ENCODE results near the gene PIK3R1.

PIK3R1 gene

DNA sequence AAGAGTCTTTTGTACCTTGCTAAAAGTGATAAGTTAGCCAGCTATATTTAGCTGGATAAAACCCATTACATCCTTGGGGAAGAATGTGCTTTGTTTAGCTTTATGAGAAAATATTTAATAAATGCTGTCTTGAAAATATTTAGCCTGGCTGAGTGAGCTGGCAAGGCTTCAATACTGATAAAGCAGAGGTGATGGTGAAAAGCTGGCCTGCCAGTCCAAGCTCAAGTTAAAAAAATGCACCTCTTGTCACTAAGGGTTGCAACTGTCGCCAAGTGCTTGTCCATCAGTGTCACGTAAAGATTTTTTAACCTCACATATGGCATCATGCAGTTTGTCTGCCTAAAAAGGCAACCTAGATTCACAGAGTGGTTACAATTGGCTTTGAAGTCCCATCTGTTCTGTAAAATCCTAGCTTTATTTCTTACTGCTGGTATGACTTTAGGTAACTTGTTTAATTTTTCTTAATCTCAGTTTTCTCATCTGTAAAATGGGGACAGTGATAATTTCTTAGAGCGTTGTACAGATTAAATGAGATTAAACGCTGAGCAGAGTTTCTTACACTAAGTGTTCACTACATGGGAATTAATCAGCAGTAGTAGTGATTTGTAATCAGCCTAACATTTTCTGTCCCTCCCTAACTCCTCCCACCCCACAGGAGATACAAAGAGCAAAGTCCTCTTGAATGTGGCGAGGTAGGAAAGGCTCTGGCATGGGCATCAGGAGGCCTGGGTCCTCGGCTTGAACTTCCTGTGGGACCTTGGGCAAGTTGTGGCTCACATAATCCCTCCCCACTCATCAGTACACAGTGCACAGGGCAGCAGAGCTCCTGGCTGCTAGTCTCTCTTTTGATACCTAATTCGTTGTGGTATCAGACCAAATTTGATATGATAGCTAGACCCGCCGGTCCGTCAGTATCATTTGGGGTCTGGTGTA lies 48.7 kb downstream of the PIK3R1 start:
- no peak overlapping the region for H3K4me3 ChIP-seq (ENCODE audit: low read length)
- peak; percentile 68 for DNase-seq (ENCODE audit: low read depth, low spot score)

DNA sequence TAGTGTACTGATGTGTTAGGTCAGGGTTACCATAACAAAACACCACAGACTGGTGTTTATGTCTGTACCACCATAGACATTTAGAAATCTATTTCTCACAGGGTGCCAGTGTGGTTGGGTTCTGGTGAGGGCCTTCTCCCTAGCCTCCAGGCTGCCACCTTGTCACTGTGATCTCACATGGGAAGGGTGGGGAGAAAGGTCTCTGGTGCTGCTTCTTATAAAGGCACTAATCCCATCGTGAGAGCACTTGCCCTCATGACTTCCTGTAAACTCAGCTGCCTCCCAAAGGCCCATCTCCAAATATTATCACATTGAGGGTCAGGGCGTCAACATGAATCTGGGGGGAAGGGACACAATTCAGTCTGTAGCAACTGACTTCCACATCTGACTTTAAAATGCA lies 49.8 kb downstream of the PIK3R1 start:
- H3K4me3 ChIP-seq (ENCODE audit: low read length): no peak overlapping the region
- DNase-seq (ENCODE audit: low read depth, low spot score): no peak

DNA sequence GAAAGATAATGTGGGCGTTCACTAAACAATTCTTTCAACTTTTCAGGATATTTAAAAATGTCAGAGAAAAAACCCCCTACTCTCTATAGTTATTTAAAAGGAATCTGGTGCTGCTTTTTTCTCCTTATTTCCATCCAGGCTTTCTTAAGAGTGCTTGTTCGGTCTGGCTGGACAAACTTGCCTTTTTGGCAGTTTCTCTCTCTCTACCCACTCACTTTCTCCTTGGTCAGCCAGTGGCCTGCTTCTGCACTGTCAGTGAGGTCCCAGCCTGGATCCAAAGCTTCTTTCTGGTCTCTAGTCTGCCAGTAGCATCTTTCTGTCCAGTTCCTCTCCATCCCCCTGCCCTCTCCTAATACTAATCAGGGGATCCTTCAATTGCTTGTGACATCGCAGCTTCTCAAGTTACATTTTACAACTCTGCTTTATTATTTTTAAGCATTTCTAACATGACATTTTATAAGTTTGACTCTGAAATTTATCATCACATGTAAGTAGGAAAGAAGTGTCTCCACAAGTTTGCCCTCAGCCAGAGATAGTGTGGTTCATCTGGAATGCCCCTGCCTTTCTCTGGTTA lies 50.4 kb downstream of the PIK3R1 start:
- no peak overlapping the region for H3K4me3 ChIP-seq (ENCODE audit: low read length)
- DNase-seq (ENCODE audit: low read depth, low spot score): no peak

DNA sequence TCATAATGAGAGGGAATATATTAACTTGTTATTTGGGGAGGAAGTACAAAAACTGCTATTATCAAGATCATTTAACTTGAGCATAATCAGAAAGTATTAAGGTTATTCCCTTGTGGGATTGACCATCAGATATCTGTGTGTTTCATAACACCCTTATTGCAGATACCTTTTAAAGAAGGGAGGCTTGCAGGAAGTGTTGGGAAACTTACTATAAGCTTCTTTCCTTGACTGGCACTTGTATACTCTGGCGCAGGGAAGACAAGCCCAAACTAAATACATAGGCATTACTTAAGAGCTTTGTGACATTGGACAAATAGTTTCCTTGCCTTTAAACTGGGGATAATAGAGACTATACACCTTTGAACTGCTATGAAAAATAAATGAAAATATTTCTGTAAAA lies 50.9 kb downstream of the PIK3R1 start:
- DNase-seq (ENCODE audit: low read depth, low spot score): no peak
- no peak overlapping the region for H3K4me3 ChIP-seq (ENCODE audit: low read length)

DNA sequence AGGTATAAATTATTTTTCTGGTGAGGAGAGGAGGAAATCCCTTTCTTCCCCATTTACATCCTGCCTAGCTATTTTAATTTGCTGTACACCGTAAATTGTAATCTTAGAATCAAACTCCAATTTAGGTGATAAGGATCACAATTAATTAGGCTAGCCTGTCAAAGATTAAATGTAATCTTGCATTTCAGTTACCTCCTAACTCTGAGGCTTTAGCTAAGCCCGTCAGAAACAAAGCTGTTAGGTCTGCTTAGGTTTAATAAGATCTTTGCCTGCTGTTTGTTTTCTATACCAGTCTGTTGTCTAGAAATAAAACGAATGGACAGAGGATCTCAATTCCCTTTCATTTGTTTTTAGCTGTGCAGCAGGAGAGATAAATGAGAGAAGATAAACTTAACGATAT lies 51.5 kb downstream of the PIK3R1 start:
- no peak overlapping the region for H3K4me3 ChIP-seq (ENCODE audit: low read length)
- DNase-seq (ENCODE audit: low read depth, low spot score): no peak

DNA sequence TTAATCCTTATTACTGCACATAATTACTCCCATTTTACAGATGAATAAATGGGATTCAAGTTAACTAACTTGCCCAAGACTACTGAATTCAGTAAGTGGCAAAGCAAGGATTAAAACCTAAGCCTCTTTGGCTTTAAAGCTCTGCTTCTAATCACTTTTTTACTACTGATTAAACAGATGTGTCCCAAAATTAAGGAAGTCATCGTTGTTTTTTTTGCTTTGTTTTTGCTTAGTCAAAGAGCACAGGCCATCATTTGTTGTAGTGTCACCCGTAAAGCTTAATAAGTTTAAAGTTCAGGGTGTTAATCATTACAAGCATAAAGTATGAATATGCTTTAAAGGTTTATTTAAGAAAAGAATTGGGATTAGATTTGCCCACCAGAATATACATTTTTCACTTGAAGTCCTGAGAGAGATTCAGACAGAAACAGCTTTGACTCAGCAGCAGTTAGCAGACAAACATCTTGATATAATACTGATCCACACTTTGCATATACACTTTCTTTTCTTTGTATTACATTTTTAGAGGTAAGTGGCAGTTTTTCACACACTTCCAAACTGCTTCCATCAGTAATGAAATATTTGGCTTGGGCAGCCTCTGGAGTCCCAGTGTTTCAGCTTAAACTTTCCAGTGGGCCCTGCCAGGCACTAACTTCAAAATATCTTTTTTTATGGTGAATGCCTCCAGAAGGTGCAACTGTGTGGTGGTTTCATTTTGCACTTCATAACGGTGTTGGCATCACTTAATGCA lies 52.7 kb downstream of the PIK3R1 start:
- no peak for DNase-seq (ENCODE audit: low read depth, low spot score)
- 0 out of 2 replicates have a peak overlapping the region, but pooled peaks have one; percentile 5 for H3K4me3 ChIP-seq (ENCODE audit: low read length)

DNA sequence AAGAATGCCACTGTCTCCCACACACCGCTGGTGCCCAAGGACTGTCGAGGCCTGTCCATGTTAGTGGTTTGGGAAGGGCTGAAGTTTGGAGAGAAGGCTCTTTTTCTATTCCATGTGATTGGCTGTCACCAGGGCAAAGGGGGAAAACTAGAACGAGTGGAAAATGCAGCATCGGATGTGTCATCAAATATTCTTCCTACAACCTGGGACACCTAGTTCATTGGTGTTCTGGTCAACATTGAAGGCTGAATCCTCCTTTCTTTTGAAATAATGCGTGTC lies 53.2 kb downstream of the PIK3R1 start:
- 0 out of 2 replicates have a peak overlapping the region, but pooled peaks have one; percentile 5 for H3K4me3 ChIP-seq (ENCODE audit: low read length)
- no peak for DNase-seq (ENCODE audit: low read depth, low spot score)

DNA sequence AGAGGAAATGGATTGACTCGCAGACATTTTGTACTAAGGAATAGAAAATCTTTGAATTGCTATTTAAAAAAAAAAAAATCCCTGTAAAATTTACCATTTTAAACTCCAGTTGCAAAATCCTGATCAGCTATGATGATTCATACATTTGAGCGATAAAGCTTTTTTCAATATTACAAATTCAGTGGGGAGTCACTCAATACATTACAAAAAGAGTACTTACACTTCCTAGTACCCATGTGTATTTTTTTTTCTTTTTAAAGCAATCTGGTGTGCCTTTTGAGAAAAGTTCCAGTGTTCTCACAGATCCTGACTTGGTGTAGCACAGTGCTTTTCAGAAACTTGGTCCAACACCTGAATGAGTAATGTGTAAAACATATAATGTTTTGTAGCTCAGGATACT lies 54.3 kb downstream of the PIK3R1 start:
- no peak for DNase-seq (ENCODE audit: low read depth, low spot score)
- H3K4me3 ChIP-seq (ENCODE audit: low read length): no peak overlapping the region

DNA sequence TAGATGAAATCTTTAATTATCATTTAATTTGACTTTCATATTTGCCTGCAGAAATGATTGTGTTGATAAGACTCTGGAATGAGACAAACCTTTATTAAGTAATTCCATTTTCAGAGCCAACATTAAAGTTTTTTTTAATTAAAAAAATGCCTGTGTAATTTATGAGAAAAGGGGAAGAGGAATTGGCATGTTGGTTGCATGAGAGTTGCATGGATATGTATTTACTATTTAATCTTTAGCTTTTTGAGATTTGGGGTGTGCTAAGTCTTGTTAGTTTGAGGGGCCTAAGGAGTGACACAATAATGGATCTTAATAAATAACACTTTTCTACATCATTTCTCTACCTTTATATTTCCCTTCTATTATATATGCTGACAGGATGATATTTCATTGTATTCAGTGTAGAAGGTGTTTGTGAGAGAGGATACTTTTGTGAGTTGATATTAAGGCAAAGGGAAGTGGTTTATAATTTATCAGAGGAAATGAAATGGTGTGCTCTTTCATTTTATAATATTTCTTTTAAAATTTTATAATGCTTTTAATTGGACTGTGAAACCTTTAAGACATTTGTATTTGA lies 54.9 kb downstream of the PIK3R1 start:
- no peak for DNase-seq (ENCODE audit: low read depth, low spot score)
- H3K4me3 ChIP-seq (ENCODE audit: low read length): no peak overlapping the region

DNA sequence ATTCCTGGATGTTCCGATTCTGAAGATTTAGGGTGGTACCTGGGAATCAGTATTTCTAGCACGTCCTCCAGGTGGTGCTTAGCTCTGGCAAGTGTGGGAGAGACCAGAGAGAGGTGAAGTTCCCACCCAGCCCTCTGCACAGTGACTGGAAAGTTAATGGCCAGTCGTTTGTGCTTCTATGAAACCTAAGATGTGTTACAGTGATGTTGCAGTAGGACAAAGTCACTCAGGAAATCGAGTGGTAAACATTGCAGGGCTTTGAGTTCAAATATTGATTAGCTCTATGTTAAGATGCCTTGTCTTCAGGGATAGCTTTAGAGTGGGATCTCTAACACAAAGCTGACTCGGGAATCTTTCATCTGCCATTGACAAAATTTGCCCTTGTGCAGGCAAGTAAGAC lies 55.6 kb downstream of the PIK3R1 start:
- no peak for DNase-seq (ENCODE audit: low read depth, low spot score)
- no peak overlapping the region for H3K4me3 ChIP-seq (ENCODE audit: low read length)

DNA sequence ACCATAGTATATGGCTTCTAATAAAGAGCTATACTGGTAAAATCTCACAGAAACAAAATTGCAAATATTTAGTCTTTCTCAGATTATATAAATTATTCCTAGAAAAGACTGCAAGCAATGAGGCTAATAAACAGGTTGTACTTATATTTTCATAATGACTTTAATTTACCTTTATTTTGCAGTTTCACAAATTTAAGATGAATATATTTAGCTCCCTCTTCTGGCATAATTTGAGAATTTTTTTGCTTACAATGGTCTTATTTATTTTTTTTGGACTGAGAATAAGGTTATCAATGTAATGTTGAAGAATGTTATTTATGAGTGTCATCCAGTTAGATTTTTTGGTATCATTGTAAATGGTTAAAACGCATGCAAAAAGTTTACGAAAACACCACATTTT lies 56.7 kb downstream of the PIK3R1 start:
- no peak for DNase-seq (ENCODE audit: low read depth, low spot score)
- H3K4me3 ChIP-seq (ENCODE audit: low read length): no peak overlapping the region

DNA sequence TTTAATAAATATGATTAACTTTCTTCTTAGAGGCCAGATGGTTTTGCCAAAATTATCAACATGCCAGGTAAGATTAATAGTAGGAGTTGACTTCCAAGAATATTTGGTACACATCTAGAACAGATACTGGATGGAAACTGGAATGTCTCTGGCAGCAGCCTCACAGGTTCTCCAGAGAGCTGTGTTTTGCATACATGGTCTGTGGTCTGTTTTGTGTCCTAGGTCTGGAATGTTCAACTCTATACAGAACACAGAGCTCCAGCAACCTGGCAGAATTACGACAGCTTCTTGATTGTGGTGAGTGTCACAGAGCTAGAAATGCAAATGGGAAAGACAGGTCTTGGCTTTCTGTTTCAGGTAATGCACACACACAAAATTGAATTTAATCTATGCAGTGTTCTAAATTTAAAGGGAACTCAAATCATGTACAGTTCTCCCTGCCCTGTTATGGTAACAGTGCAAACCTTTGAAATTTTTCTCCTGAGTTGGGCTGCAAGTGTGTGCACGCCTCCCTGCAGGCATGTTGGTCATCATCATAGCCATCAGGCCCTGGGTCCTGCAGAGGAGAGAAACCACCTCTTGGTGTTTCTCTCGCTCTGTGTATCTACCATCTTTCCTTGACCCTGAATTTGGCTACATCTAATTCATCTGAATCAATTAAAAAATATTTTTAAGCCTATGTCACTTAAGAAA lies 58.3 kb downstream of the PIK3R1 start:
- no peak for DNase-seq (ENCODE audit: low read depth, low spot score)
- H3K4me3 ChIP-seq (ENCODE audit: low read length): no peak overlapping the region

DNA sequence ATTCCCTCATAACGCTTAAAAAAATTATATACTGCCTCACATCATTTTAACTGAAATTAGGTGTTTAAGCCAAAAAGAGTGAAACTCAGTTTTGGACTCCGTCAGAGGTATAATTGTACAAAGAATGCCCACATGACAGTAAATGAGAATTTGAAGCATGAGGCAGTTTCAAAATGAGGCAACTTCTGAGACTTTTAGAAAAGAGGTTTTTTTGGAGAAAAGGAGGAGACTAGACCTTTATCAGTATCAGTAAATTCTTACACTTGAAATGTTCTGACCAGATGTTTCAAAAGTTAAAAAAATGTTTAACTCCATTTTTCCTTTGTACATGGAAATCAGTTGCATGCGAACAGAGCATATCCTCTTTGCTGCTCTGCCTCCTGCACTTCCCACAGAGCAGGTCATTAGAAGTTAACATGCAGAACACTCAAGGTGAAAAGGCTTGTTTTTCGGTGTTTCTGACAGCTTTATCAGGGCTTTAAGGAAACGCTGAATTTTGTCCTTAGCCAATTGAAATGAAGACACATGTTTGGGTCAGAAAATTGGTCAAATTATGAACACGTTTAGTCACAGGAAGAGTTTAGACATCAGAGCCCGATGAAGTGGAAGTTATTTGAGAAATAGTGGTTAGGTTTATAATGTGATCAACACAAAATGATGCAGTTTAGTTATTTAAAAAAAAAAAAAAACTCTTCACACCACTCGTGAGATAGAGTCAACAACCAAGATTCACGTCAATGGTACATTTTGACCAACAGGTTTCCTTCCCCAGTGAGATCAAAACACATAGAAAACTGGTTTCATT lies 59.5 kb downstream of the PIK3R1 start:
- DNase-seq (ENCODE audit: low read depth, low spot score): no peak
- no peak overlapping the region for H3K4me3 ChIP-seq (ENCODE audit: low read length)

DNA sequence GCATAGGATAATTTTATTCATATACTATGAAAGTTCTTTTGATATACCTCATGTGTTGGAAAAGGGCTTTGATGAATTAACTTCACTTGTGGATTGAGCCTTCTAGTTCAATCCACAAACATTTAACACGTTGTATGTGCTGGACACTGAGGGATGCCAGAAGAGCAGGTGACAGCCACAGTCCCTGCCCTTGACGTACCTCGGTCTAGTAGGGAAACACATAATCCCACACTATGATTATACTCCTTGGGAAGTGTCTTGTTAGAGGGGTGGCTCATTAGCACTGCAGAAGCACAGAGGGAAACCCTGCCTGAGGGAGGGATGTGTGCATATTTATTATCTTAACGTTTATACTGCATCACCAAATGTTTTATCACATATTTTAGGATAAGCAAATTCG lies 61.2 kb downstream of the PIK3R1 start:
- DNase-seq (ENCODE audit: low read depth, low spot score): no peak
- H3K4me3 ChIP-seq (ENCODE audit: low read length): no peak overlapping the region

DNA sequence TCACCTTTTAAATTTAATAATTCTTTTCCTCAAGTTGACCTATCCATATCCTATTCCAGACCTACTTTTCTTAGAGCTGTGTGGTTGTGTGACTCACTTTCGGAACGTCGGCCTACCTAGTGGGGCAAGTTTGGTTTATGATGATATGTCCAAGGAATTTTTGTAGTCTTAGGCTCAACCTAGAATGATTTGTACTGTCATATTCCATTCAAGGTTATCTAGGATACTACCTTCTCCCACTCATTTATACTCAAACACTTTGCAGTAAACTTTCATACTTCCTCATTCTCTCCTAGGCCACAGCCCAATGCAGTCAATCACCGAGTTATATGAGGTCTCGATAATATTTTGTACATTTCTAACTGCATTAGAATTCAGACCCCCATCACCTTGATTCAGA lies 61.9 kb downstream of the PIK3R1 start:
- DNase-seq (ENCODE audit: low read depth, low spot score): no peak

DNA sequence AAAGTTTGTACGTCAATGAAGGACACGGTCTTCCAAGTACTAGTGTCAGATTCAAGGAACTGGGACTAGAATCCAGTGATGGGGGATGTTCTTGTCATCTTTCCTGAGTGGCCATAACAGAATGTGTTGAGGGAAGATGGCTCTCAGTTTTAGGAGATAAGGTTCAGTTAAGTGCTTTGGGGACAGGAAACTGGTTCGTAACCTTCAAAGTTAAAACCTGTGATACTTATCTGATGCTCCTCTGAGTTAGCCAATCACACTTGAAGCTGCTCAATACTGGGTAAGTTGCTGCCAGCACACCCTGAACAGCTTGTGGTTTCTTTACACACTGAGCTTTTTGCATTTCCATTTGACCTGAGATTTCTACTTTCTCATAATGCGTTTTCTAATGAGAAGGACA lies 64.4 kb downstream of the PIK3R1 start:
- H3K4me3 ChIP-seq (ENCODE audit: low read length): peak overlapping the region; percentile 48
- DNase-seq (ENCODE audit: low read depth, low spot score): peak; percentile 98

More for the DNA sequence above, 61.9 kb downstream of the PIK3R1 start:
- no peak overlapping the region for H3K4me3 ChIP-seq (ENCODE audit: low read length)

DNA sequence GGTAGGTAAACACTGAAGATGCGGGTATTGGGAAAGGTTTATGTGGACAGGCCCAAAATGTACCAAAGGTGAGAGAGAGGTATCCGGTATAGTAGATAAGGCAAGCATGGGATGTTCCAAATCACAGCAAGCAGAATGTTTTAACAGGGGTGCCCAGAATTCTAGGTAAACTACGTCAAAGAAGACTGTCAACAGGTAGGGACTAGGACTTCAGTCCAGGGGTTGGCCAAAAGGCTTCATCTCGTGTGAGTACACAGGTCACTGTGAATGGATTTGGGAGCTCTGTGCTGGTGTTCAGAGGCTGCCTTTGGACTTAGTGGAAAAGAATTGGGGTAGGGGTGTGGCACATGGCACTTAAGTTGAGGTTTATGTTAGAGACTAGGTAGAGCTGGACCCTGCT lies 66.4 kb downstream of the PIK3R1 start:
- peak overlapping the region; percentile 48 for H3K4me3 ChIP-seq (ENCODE audit: low read length)
- DNase-seq (ENCODE audit: low read depth, low spot score): no peak

DNA sequence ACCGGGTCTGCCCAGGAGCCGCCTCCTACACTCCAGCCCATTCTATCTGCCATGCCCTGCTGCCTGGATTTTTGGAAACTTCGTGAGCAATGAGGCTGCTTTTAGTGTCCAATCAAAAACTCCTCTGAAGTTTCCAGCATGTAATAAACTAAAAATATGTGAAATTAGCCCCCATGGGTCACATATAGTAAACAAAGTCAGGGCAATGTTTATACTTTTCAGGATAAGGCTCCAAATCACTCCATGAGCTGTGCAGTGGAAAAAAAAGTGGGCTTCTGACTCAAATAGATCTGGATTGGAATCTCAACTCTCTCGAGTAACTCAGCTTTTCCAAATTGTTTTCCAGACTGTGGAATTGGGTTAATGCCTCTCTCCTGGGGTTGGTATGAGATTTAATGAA lies 68.2 kb downstream of the PIK3R1 start:
- no peak for DNase-seq (ENCODE audit: low read depth, low spot score)
- H3K4me3 ChIP-seq (ENCODE audit: low read length): no peak overlapping the region
